A549 (cell line): ENCODE data around the gene PPARA. TPM values are rescaled to one million over a fixed set of nuclear protein-coding genes. Genes with fewer than 3 reads are reported as not detected.

ENCODE experiments used
- ATAC-seq, 2 experiments: fragments of 200-7000 bp in 1 of 2; fragments of >200 bp in 1 of 2; cut with Nextera tagmentation in 1 of 2; cut with Tn5 transposase in 1 of 2; 3 replicates each; pipeline versions ENCODE4 v1.8.0 to v1.9.1; 2018 to 2020; ENCODE audit warnings: mild to moderate bottlenecking in 1 of 2, moderate library complexity in 1 of 2
- CTCF ChIA-PET: fragments of 300-600 bp; sonication (Branson Sonifier 250); formaldehyde crosslinking; extraction: SDS; loops from one replicate; lab custom pipeline; 2021; ENCODE audit warnings: antibody characterized with exemption, inconsistent platforms; lab: Yijun Ruan, JAX
- POLR2A ChIA-PET: fragments of 350-600 bp; formaldehyde crosslinking; extraction: SDS; loops from one replicate; lab custom pipeline; 2021; ENCODE audit warnings: antibody characterized with exemption, inconsistent platforms; lab: Yijun Ruan, JAX
- DNase-seq, 2 experiments: peaks; one replicate each; pipeline versions ENCODE4 v3.0.0 to v3.0.0-alpha.2; 2011 to 2016; ENCODE audit warnings: low read depth in 1 of 2, low spot score in 1 of 2
- FAIRE-seq: peaks from 2 replicates; lab custom pipeline; 2011; peaks lifted over from hg19 to GRCh38; lab: Jason Lieb, UNC
- H3K27ac ChIP-seq, 2 experiments: fragments of >200 bp; sonication (Bioruptor Twin); formaldehyde crosslinking; 3 replicates each; pipeline ENCODE4 v1.5.1; 2016 to 2017
- H3K4me1 ChIP-seq: fragments of >200 bp; sonication (Bioruptor Twin); formaldehyde crosslinking; 3 replicates; pipeline ENCODE4 v1.6.1; 2016
- H3K4me2 ChIP-seq: fragments of >200 bp; sonication (Bioruptor Twin); formaldehyde crosslinking; 3 replicates; pipeline ENCODE4 v1.6.1; 2016
- H3K4me3 ChIP-seq: fragments of >200 bp; sonication (Bioruptor Twin); formaldehyde crosslinking; 3 replicates; pipeline ENCODE4 v1.5.1; 2016
- H3K9me3 ChIP-seq: fragments of >200 bp; sonication (Bioruptor Twin); formaldehyde crosslinking; 3 replicates; pipeline ENCODE4 v1.6.1; 2016
- BCL3 ChIP-seq: fragments of >200 bp; sonication (Bioruptor Twin); formaldehyde crosslinking; IDR thresholded peaks from 3 replicates; pipeline ENCODE4 v1.6.1; 2016
- CBX2 ChIP-seq: fragments of 200-600 bp; sonication (generic); IDR thresholded peaks from 2 replicates; pipeline ENCODE4 v1.6.1; 2016; ENCODE audit warnings: low read depth, mild to moderate bottlenecking, borderline replicate concordance
- CBX8 ChIP-seq: fragments of 200-600 bp; sonication (generic); IDR thresholded peaks from 2 replicates; pipeline ENCODE4 v1.6.1; 2016
- CEBPB ChIP-seq, 2 experiments: fragments of >200 bp in 1 of 2; sonication (Bioruptor Twin) in 1 of 2; formaldehyde crosslinking in 1 of 2; IDR thresholded peaks; 2 replicates each; pipeline ENCODE4 v1.6.1; 2012 to 2016
- GATA3 ChIP-seq: IDR thresholded peaks from 2 replicates; pipeline ENCODE4 v1.6.1; 2012; ENCODE audit warnings: borderline replicate concordance
- HES2 ChIP-seq: fragments of >200 bp; sonication (Bioruptor Twin); formaldehyde crosslinking; IDR thresholded peaks from 2 replicates; pipeline ENCODE4 v1.6.1; 2016
- HEYL ChIP-seq: fragments of 250-450 bp; sonication (Bioruptor Pico); IDR thresholded peaks from 2 replicates; pipeline ENCODE4 v1.8.0; 2021; ENCODE audit warnings: mild to moderate bottlenecking, moderate library complexity
- HOXA7 ChIP-seq: fragments of 250-450 bp; sonication (Bioruptor Pico); IDR thresholded peaks from 2 replicates; pipeline ENCODE4 v1.5.0; 2020; ENCODE audit warnings: mild to moderate bottlenecking, moderate library complexity
- JUNB ChIP-seq: fragments of >200 bp; sonication (Bioruptor Twin); formaldehyde crosslinking; IDR thresholded peaks from 2 replicates; pipeline ENCODE4 v1.6.1; 2016
- MAFK ChIP-seq: fragments of 450-650 bp; IDR thresholded peaks from 2 replicates; pipeline ENCODE4 v1.6.1; 2014; ENCODE audit not compliant: partially characterized antibody
- MAZ ChIP-seq: fragments of 150-350 bp; IDR thresholded peaks from 2 replicates; pipeline ENCODE4 v1.6.1; 2014; ENCODE audit warnings: antibody characterized with exemption, low read depth, low read length, borderline replicate concordance
- NFE2L2 ChIP-seq: fragments of 150-350 bp; conservative IDR thresholded peaks from 2 replicates; pipeline ENCODE4 v1.6.1; 2014; ENCODE audit warnings: low read length
- NR3C1 ChIP-seq: fragments of >200 bp; sonication (Bioruptor Twin); formaldehyde crosslinking; IDR thresholded peaks from 3 replicates; pipeline ENCODE4 v1.6.1; 2017
- RAD21 ChIP-seq, 2 experiments: fragments of >200 bp in 1 of 2; sonication (Bioruptor Twin) in 1 of 2; formaldehyde crosslinking in 1 of 2; IDR thresholded peaks in 1 of 2; conservative IDR thresholded peaks in 1 of 2; 2 replicates in 1 of 2; 3 replicates in 1 of 2; pipeline ENCODE4 v1.6.1; 2012 to 2018; ENCODE audit warnings: inconsistent platforms in 1 of 2
- RARB ChIP-seq: fragments of 250-450 bp; sonication (Bioruptor Pico); IDR thresholded peaks from 2 replicates; pipeline ENCODE4 v1.8.0; 2021; ENCODE audit warnings: mild to moderate bottlenecking, moderate library complexity
- REST ChIP-seq: fragments of 200-600 bp; sonication (generic); IDR thresholded peaks from 2 replicates; pipeline ENCODE4 v1.6.1; 2016; ENCODE audit warnings: antibody characterized with exemption, mild to moderate bottlenecking, moderate library complexity
- SMC3 ChIP-seq: fragments of >200 bp; sonication (Bioruptor Twin); formaldehyde crosslinking; IDR thresholded peaks from 3 replicates; pipeline ENCODE4 v1.6.1; 2018; ENCODE audit warnings: inconsistent platforms
- TP53 ChIP-seq: fragments of 250-450 bp; sonication (Bioruptor Pico); IDR thresholded peaks from 2 replicates; pipeline ENCODE4 v1.5.0; 2021; ENCODE audit warnings: mild to moderate bottlenecking, moderate library complexity
- ZC3H11A ChIP-seq: fragments of 450-650 bp; IDR thresholded peaks from 2 replicates; pipeline ENCODE4 v1.6.1; 2014; ENCODE audit warnings: antibody characterized with exemption, mild to moderate bottlenecking
- ZFP36 ChIP-seq: fragments of 450-650 bp; IDR thresholded peaks from 2 replicates; pipeline ENCODE4 v1.6.1; 2014; ENCODE audit warnings: borderline replicate concordance; ENCODE audit not compliant: partially characterized antibody
- ZNF302 ChIP-seq: fragments of 250-450 bp; sonication (Bioruptor Pico); IDR thresholded peaks from 2 replicates; pipeline ENCODE4 v1.9.0; 2021; ENCODE audit warnings: inconsistent platforms, mild to moderate bottlenecking, moderate library complexity
- ZSCAN20 ChIP-seq: fragments of 250-450 bp; sonication (Bioruptor Pico); IDR thresholded peaks from 2 replicates; pipeline ENCODE4 v1.8.0; 2022; ENCODE audit warnings: mild to moderate bottlenecking, moderate library complexity
- WGBS: methylation state at CpG from one replicate; pipeline ENCODE4 v1.1.6; 2017; ENCODE audit errors: missing lambda C conversion rate; 5-methylcytosine and 5-hydroxymethylcytosine counted together
- polyA plus RNA-seq, 4 experiments: library from polyadenylated mRNA; depleted of rRNA in 3 of 4; stranded (reverse); fragments of >200 nt; fragmentation: RNase III in 1 of 4; extraction: RNeasy Plus Mini Kit Qiagen cat#74134 plus additional on column Dnase treatment in 1 of 4; gene quantifications; 2 replicates in 3 of 4; 3 replicates in 1 of 4; pipeline ENCODE4 v1.2.3, GENCODE V29; 2011 to 2017

Gene PPARA
- polyA plus RNA-seq, 2 of the 4 experiments (the other 2 are of a cell fraction) = 2.6 to 2.8 TPM

- TF ChIP-seq REST (no peak), CEBPB (IDR thresholded peaks at IDR 0.05) (no peak), HEYL (CRISPR knock-in tag) (no peak), NR3C1 (no peak), NFE2L2 (no peak), RARB (no peak)
- TF ChIP-seq, all 56 proteins: peak for 0
These were observed 91.8 kb downstream of the PPARA start (continued) for GRCh38 chr22:46242076-46242475.

GRCh38 chr22:46244771-46245170 lies 94.4 kb downstream of the PPARA start:
- CTCF ChIA-PET = interaction anchor here (0.5 to 1.4 kb wide), 5 partner anchors 16 to 250 kb away, joined by 3 to 4 read pairs (median 3); no protein-coding TSS in a partner anchor
- H3K4me1 ChIP-seq = no peaks in the 10 kb centered on the region
- TF ChIP-seq CBX2 (no peak), NFE2L2 (no peak), RAD21 (conservative IDR thresholded peaks at IDR 0.05 in 1 of 2, IDR thresholded peaks at IDR 0.05 in 1 of 2) (no peak), HOXA7 (CRISPR knock-in tag) (no peak), CBX8 (no peak), ZC3H11A (no peak), BCL3 (no peak), MAFK (no peak), MAZ (no peak), HES2 (no peak), ZFP36 (no peak), JUNB (no peak), REST (no peak), SMC3 (no peak), ZSCAN20 (no peak), TP53 (CRISPR knock-in tag) (no peak), GATA3 (no peak), ZNF302 (CRISPR knock-in tag) (no peak)
- TF ChIP-seq, all 56 proteins: peak for 0

More at GRCh38 chr22:46244771-46245170, 94.4 kb downstream of the PPARA start:
- FAIRE-seq (no peak), DNase-seq (no peak), ATAC-seq (no peak)
- Histone ChIP-seq H3K9me3 (no peaks in the 10 kb centered on the region), H3K27ac (no peak overlapping the region), H3K4me2 (no peak overlapping the region), H3K4me3 (no peak overlapping the region)
- WGBS = 69% methylated on average over 2 of the region's 9 CpGs
- POLR2A ChIA-PET = interaction anchor here (1.2 kb wide), 1 partner anchor 136 kb away, joined by 3 read pairs; no protein-coding TSS in a partner anchor
